HG03378 (cell line): ENCODE results near the gene ESRRG.

Experiments
- ATAC-seq: cut with Tn5 transposase; IDR thresholded peaks from one replicate; pipeline ENCODE4 v1.9.1; 2021; ENCODE audit warnings: mild to moderate bottlenecking, moderate library complexity; ENCODE audit not compliant: unreplicated experiment

The ESRRG gene

DNA sequence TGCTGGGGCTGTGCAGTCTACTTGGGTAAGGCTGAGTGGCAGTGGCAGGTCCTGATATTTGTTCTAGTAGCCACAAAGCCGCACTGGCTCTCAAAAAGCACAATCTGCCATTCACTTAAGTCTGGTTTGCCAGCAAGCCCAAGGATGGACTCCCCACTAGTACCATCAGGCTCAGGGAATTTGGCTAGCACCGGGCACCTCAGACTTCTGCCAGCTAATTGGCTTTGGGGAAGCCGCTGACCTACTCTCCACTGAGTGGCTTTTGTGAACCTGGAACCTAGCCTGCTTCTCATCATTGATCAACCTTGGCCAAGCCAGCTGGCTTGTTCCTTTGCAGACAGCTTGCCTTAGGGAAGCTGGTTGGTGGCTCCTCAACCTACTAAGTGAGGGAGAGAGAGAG lies 83.1 kb downstream of the ESRRG start:
- ATAC-seq, result no peak

DNA sequence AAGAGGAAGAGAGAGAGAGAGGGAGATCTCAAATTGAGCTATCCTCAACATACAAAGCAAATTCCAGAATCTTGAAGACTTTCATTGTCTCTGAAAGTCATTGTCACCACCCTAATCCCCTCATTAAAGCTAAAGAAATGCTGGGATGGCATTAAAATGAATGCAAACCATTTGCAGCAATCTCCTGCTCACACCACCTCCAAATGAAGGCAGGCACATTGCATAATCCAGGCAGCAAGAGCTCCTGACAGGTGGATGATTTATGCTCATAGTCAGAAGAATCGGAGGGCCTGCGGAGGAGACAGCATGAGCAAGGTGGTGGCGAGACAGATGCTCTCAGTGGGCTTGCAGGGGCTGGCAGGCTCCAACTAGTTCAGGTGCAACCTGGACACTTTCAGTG lies 90.2 kb downstream of the ESRRG start:
- ATAC-seq, result no peak

DNA sequence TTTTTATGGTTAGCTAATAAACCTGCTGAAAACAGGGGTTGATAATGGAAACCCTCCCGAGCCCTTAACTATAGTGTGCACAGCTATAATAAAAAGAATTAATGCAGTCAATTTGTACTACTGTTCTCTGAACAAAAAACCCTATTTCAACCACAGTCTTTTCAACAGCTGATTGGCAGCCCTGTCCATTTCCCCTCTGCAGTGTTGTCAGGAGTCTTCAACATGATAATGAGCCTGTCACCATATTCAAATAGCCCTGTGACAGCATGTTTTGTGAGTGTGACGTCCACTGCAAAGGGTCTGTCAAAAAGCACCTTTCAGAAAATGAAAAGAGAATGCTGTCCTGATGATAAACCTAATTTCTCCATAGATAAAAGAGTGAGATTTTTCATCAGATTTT lies 92.7 kb downstream of the ESRRG start:
- no peak for ATAC-seq

- no peak for ATAC-seq
Observed at GRCh38 chr1:216627252-216627651, 96.0 kb downstream of the ESRRG start.

GRCh38 chr1:216626394-216627067 lies 96.7 kb downstream of the ESRRG start:
- no peak for ATAC-seq

- no peak for ATAC-seq
Observed at GRCh38 chr1:216621536-216621935, 101.7 kb downstream of the ESRRG start.

DNA sequence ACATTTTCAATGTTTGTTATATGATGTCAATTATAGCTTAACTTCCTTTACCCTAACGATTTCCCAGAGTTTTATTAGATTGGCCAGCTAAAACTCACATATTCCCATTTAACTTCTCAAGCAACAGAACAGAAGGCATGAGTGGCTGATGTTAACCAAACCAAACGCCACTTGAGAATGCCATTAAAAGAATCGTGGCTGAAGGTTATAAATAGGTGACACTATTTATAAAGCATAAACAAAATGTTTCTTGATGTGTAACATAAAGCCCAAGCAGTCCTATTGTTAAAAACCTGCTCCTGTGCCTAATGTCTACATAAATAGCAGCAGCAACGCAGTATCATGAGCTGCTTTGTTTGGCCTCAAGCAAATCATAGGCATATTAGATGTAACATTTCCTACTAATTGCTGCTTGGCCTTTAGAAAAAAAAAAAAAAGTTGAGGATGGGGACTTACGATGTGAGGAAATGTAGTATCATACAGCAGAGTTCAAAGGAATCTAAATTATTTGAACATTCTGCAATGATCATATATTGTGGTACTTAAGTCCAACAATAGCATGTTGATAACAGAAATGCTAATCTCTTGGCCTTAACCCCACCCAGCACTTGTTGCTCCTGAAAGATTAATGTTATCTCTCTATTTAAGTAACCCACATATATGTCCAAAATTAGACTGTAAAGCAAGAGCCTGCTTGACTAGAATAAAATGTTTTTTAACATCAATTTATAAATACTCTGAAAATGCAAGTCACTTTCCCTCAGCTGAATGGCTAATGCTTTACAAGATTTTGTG lies 106.0 kb downstream of the ESRRG start:
- ATAC-seq, result no peak

DNA sequence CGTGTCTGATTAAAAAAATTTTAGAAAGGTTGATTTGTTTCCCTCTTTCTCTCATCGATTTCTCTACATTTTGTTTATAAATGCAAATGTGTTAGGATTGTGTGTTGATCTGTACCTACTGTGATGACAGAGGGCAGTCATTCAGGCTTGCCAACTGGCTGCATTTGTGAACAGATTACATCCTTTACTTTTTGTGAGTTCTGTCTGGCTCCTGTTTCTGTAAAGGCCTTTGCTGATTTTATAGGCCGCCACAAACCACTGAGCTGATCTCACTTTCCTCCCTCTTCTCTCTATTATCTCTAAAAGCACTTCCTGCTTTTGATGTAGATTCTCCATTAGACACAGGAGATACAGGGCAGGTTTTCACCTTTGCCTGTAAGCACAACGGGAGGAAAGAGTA lies 106.8 kb downstream of the ESRRG start:
- no peak for ATAC-seq

GRCh38 chr1:216614011-216614934 lies 109.0 kb downstream of the ESRRG start:
- ATAC-seq, result no peak

DNA sequence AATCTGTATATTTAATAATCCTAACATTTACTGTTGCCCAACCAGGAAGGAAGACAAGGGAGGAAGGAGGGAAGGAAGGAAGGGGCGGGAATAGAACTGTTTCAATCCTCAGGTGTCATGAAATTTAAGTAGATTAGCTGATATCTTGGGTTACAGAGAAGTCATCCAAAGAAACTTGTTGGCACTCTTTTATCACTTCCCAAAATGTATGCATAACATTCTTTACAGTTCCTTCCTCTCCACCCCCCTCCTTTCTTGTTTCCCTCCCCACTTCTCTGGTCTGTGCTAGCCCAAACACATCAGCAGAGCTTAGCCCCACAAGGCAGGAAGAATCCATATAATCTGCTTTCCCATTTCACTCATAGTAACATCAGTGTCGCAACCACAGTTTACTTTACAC lies 110.9 kb downstream of the ESRRG start:
- no peak for ATAC-seq

DNA sequence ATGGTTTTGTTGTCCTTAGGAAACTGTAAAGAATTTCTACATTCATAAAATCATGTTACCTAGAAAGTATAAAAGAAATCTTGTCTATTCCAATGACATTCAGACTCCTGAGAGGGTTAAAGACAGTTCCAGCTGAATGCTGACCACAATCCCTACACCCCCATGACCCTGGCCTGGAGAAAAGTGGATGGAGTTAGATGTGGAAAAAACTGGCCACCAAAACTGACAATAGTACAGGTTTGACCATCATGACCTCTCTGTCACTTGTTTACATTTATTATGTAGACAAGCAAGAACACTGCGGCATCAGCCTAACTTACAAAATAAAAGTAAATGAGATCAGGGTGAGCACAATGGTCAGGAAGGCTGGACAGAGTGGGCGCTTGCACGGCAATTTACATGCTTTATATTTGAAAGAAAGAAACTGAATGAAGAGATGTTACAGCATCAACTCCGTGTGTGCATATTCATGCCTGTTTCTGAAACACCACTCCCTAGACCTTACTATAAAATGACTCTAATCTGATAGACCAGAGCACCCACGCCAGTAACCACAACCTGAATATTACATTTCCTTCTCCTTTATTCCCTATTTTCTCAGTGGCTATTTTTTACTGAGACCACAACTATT lies 116.0 kb downstream of the ESRRG start:
- no peak for ATAC-seq

DNA sequence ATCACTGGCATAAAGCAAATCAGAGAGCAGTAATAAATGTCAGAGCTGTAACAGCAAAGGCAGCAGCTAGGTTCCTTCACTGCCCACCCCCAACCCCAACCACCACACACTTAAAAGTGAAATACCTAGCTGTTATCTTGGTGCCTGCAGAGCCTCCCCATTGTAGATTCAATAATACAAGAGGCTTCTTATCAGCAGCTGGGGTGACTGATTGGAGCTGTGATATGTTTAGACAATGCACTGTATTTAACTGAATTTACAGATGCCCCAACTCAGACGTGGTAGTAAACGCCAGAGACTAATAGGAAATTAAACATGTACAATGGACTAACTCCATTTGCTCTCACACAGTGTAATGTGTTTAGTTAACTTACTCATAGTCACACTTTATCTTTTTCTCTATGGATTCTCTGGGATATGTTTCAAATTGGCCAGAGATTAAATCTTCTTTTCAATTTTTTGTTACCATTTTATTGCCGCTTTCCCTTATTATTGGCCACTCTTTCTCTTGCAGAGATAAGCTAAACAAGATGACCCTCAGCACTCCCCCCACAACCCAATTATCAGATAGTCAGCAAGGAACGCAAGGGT lies 117.1 kb downstream of the ESRRG start:
- no peak for ATAC-seq

DNA sequence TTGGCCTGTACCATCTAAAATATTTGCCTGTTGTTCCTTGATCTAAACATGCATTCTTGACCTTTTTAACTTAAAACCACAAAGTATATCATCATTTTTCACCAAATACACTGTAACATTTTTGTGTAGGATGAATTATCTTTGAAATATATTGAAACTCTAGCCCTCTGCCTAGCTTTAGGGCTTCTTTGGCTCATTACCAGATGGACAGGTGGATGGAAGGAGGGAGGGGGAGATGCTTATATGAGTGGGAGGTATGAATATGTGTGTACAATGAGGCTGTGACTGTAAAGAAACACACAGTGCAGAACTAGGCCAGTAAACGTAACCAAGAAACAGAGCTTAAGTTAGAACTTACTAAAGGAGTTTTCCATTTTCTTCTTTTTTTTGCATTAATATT lies 118.5 kb downstream of the ESRRG start:
- ATAC-seq, result no peak

DNA sequence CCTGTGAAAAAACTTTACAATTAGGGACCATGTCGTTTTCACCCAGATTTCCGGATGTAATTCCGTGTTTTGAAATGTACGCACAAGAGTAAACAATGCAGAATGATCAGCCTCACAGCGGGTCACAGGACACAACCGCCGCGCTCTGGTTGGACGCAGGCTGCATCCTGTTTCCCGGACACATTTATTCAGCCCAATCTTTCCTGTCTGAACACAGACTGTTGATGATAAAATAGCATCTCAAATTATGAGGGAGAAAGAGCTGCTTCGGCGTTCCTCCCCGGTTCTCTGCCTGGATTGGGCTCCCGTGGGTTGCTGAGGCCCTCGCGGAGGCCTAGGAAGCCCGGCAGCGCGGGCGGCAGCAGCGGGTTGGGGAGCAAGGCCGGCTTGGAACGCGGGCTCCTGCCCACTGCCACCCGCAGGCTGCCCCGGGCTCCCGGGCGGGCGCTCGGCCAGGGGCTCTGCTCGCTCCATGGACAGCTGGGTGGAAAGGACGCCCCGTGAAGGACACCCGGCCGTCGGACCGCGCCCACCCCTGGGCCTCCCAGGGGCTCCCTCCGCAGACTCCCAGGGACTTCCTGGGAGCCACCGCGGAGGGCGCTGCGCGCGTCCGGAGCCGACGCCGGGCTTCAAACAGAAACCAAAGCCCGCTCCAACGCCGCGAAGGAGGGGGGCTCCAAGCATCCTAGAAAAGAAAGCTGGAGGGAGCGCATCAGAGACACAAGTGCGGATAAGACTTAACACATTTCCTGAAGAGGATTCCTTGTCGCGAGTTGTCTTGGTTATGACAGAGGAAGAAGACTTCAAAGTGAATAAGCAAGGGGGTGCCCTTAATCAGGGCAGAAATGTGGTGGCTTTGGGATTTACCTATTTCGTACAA lies 122.3 kb downstream of the ESRRG start:
- peak; percentile 84 for ATAC-seq

DNA sequence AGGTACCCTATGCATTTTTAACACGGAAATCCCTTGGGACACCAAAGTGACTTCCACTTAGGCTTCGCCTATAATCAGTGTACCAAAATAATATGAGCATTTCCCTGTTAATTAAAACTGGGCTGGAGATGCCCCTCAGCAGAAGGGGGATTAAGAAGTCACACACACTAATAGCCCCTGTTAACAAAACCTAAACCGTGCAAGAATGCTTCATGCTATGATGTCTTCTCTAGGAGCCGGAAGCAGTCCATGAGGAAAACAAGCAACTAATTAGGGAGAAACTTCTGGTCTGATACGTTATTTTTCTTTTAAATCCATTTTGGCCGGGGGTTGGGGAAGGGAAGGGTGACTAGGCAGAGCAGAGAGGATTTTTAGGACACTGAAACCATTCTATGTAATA lies 123.4 kb downstream of the ESRRG start:
- no peak for ATAC-seq

GRCh38 chr1:216598448-216598847 lies 124.8 kb downstream of the ESRRG start:
- no peak for ATAC-seq

GRCh38 chr1:216596281-216596862 lies 126.9 kb downstream of the ESRRG start:
- ATAC-seq, result no peak

DNA sequence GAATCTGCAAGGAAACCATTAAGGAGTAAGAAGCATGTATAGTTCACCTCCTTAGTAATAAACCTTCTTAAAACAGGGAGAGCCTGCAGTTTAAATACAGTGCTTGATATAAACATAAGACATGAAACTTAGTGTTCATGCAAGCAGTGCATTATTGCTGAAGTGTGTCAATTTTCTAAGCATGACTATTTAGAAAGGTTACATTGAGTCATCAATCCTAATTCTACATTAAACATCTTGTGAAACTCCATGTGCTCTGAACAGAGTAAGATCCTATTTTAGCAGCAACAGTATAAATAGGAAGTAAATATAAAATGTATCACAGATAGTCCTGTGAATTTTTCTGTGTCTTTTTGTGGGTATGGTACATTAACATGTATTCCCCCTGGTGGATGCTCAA lies 135.5 kb downstream of the ESRRG start:
- ATAC-seq, result no peak

DNA sequence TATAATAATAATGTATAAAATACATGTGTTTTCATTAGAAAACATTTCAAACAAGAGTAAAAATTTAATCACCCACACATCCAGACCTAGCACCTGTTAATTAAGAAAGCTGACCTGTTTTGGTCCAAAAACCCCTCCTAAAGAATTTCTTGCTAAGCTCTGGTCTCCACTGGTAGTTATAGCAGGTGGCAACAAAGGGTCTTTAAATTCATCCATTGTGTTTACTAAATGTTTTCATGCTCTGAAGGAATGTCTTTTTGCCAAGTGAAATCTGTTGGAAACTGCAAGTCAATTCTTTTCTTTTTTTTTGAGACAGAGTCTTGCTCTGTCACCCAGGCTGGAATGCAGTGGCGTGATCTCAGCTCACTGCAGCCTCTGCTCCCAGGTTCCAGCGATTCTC lies 141.1 kb downstream of the ESRRG start:
- no peak for ATAC-seq
